Measurements from ENCODE around the gene TIMP4.

DNA sequence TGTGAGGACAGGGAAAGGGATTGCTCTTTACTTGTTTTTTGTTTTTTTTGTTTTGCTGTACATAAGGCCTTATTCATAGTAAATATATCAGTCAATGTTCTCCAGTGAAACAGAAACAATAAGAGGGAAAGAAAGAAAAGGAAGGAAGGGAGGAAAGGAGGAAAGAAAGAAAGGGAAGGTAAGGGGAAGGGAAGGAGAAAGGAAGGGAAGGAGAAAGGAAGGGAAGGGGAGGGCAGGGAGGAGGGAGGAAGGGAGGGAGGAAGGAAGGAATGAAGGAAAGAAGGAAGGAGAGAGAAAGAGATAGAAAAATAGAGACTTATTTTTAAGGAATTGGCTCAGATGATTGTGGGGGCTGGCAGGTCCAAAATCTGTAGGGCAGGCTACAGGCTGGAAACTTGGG is 37.2 kb downstream of the TIMP4 start:
- TF ChIP-seq POLR2A (IDR thresholded peaks at IDR 0.05) (no peak), POLR2AphosphoS5 (IDR thresholded peaks at IDR 0.05) (no peak), EP300 (IDR thresholded peaks at IDR 0.05) (no peak)
- TF ChIP-seq, protein P1, sequence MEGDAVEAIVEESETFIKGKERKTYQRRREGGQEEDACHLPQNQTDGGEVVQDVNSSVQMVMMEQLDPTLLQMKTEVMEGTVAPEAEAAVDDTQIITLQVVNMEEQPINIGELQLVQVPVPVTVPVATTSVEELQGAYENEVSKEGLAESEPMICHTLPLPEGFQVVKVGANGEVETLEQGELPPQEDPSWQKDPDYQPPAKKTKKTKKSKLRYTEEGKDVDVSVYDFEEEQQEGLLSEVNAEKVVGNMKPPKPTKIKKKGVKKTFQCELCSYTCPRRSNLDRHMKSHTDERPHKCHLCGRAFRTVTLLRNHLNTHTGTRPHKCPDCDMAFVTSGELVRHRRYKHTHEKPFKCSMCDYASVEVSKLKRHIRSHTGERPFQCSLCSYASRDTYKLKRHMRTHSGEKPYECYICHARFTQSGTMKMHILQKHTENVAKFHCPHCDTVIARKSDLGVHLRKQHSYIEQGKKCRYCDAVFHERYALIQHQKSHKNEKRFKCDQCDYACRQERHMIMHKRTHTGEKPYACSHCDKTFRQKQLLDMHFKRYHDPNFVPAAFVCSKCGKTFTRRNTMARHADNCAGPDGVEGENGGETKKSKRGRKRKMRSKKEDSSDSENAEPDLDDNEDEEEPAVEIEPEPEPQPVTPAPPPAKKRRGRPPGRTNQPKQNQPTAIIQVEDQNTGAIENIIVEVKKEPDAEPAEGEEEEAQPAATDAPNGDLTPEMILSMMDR (IDR thresholded peaks at IDR 0.05): no peak

All from stomach (tissue), 4 donors.